Measurements from ENCODE around the gene LACTB.

LACTB gene

GRCh38 chr15:63134245-63134985 lies 12.8 kb downstream of the LACTB start:
- DNase-seq: no peak

DNA sequence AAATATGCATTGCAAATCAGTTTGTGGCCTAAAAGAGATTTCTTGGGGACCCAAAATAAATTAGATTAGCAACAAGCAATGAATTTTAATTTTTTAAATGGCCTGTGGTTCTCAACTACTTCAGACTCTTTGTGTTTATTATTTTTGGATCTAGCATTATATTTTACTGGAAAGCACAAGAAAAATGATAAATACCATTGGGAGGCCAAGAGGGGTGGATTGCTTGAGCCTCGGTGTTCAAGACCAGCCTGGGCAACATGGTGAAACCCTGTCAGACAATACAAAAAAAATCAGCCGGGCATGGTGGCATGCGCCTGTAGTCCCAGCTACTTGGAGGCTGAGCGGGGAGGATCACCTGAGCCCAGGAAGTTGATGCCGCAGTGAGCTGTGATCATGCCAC lies 13.6 kb downstream of the LACTB start:
- DNase-seq: no peak

- DNase-seq: no peak
Observed at GRCh38 chr15:63135804-63136203, 14.1 kb downstream of the LACTB start.

DNA sequence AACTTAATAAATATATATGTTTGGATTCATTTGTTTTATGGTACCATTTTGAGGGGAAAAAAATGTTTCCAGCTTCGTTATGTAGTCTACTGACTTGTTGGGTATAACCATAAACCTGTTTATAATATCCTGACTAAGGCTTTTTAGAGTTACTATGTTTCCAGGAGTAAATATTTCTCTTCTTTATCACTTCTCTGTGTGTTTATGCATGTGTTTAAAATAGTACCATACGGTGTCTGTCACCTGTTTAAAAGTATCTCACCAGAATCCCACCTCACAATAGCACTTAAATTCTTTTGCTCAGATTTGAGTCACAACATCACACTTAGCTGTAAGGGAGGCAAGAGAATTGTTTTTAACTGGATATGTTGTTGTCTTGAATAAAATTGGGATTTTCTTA lies 15.1 kb downstream of the LACTB start:
- DNase-seq: no peak

DNA sequence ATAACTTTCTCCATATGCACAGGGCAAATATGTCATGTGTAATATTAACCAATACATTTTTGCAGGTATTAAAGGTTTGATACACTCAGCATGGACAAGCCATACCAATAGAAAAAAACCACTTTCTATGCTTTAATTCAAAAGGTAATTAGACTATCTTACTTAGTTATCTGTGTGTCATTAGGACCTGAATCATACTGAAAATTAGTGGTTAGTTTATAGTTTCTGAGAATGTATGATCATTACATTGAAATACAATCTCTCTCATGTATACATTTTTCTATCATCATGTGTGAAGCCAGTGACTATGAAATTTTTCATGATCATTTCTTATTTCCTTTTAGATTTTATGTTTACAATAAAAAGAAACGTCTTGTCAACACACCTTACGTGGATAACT lies 19.3 kb downstream of the LACTB start:
- no peak for DNase-seq

GRCh38 chr15:63145426-63145825 lies 23.8 kb downstream of the LACTB start:
- no peak for DNase-seq

DNA sequence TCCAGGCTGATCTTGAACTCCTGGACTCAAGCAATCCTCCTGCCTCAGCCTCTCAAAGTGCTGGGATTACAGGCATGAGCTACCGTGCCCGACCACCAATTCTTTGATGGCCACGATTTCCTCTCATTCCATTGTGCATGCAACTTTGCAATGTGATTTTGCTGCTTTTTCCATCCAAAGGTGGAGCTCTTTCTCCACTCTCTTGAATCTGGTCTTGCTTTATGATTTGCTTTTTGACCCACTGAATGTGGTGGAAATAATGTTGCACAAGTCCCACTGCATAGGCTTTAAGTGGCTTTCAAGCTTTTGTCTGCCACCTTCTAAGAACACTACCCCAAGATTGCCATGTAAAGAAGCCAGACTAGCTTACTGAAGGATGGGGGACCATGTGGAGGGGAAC lies 25.0 kb downstream of the LACTB start:
- DNase-seq: no peak

DNA sequence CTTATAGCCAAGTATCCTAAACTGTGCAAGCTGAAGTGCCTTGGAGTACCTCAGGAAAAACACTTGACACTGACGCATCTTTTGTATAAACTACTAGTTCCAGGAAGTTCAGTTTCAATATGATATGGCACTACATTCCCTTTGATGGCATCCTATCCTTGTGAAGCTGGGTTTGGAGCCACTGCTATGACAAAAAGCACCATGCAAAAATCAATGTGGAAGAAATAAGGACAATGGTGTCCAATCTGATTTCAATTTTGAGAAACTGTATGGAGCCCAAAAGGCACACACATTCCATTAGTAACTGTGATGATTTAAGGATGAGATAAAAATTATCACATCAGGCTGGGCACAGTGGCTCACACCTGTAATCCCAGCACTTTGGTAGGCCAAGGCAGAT lies 30.0 kb downstream of the LACTB start:
- no peak for DNase-seq

- DNase-seq: no peak
Observed at GRCh38 chr15:63155486-63155885, 33.8 kb downstream of the LACTB start.

DNA sequence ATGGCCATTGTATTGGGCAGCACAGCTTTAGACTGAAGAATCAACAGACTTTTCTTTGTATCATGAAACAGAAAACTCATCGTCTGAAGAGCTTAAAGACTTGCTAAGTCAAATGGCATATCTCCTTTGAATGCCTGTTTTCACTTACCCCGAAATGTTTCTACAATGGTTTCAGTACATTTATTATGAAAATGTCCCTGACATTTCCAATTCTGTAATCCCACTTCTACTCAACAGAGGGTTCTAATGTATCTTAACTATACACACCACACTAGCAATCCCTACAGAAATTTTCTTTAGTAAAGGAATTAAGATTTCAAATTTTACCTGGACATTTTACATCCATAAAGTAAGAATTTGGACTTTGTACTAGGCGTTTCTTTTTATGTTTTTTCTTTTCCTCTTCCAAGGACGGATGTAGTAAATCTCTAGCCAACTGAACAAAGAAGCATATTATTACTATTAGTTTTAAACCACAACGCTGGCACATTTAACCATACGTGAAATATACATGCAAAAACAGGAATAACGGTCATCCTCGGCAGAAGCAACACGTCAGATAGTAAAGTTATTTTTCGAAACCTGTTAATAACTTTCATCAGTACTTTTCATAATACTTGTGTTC lies 34.5 kb downstream of the LACTB start:
- DNase-seq: no peak

GRCh38 chr15:63156755-63157117 lies 35.1 kb downstream of the LACTB start:
- DNase-seq: peak in 1 of 2 experiments; percentile 9

DNA sequence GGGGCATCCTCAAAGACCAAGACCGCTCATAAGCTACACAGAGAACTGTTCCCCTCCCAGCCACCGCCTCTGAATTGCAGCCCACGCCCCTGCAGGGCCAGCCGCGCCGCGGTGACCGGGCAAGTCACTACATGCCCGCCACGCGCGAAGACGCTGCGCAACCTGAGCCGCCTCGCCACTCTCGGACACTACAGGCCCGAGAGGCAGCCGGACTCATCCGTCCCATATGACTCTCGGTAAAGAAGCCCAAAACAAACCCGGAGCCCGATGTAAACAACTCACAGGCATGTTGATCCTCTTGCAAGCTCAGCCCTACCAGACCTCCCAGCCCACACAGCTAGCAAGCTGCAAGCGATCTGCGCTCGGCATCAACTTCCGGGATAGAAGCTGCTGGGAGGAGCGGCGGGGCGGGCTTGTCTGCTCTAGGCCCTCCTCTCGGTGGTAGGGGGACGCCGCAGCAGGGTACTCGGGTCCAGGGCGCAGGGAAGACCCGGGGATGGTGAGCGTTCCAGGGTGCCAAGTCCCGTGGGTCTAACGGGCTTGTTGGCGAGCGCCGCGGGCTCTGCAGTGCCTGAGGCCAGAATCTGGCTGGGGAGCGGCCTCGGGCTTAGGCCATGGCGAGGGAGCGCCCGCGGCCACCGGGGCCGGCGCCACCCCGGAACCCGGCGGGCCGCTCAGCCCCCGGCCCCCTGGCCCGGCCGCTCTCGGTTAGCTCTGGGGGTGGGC lies 35.6 kb downstream of the LACTB start, which contains the start of gene RPS27L:
Gene RPS27L, minus strand, starts transcription at position 360 of the 726 bp plus-strand sequence. Its CDS starts 72 bp downstream, at position 288.
- peak; percentile 88 to 92 for DNase-seq

GRCh38 chr15:63157891-63158431 lies 36.3 kb downstream of the LACTB start:
- DNase-seq: peak in 1 of 2 experiments; percentile 31

- no peak for DNase-seq
Observed at GRCh38 chr15:63160638-63161037, 39.0 kb downstream of the LACTB start.

GRCh38 chr15:63163217-63163616 lies 41.6 kb downstream of the LACTB start:
- DNase-seq: no peak

GRCh38 chr15:63165166-63165859 lies 43.7 kb downstream of the LACTB start:
- no peak for DNase-seq

DNA sequence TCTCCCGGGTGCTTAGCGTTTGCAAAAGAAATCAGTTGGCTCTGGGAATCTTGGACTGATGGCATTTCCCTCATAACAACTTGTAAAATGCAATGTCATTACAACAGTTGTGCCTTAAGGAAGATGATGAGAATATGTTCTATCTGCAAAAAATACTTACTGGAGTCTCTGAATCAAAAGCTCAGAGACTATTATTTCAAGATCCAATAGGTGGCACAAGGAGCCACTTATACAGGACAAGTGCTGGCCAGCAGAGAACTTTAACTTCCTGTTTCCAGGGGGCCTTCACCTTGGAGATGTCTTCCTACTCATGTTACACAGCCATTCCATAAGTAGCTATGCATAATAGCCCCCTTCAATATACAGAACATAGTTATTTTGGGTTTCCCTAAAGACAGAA lies 44.6 kb downstream of the LACTB start:
- DNase-seq: no peak

GRCh38 chr15:63169788-63170187 lies 48.1 kb downstream of the LACTB start:
- no peak for DNase-seq

- DNase-seq: no peak
Observed at GRCh38 chr15:63172376-63172775, 50.7 kb downstream of the LACTB start.

DNA sequence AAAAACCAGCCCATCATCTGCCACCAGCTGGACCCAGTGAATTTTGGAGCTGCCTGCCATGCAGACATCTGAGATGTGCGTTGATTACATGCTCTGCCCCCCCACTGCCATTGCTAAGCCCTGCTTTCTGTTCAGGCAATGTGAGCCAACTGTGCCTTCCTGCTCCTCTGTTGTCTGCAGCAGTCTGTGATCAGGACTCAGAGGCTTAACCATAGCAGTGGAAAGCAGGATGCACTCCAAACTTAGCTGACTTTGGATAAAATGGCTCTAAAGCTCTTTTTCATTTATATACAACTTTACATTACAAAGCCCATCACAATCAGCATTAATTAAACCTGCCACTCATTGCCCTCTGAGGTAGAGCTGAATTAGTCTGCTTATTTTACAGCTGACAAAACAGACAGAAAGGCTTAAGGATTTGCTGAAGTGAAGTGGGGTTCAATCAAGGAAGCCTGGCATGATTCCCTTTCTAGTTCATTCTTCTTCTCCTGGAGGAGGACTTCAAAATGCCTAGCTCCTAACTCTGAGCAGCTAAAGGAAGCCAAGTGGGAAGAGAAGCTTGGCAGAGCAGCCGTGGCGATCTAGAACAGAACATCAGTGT lies 51.3 kb downstream of the LACTB start:
- no peak for DNase-seq

DNA sequence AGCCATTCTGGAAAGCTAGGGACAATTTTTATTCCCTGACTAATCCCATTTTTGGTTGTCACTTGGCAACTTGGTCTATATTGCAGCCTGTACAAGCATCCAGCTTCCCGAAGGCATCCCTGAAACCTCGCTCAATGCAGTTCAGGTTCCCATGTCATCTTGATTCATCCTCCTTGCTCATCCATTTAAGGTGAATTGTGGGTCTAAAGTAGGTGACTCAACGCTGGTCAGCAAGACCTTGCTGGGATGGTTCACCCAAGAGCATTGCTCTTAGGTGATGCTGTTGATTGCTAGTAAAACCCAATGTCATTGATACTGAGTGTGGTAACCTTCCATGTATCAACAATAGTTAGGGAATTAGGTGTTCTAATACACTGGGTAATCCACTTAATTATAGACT lies 54.6 kb downstream of the LACTB start:
- DNase-seq: no peak

DNA sequence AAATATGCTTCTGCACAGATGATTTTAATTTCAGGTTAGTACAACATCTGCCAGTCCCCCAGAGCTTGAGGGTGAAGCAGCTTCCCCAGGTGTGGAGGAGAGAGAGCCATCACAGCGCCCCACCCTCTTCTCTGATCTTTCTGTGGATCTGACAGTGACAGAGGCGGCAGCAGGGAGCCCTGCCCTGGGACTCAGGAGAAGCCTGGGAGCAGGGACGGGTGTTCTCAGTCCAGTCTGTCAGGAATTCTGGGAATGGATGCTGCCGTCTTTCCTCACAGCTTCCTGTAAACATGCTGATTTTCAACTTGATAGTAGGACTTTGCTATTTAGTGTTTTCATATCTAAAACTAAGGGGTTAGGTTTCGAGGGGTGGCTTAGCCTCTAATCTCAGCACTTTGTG lies 56.4 kb downstream of the LACTB start:
- peak in 1 of 2 experiments; percentile 9 for DNase-seq

GRCh38 chr15:63180746-63181145 lies 59.1 kb downstream of the LACTB start:
- no peak for DNase-seq
